Liver (tissue), 9 donors: Measurements from ENCODE around the gene DAGLA. TPM values are rescaled to one million over a fixed set of nuclear protein-coding genes. Genes with fewer than 3 reads are reported as not detected.

Experiments used
- DNase-seq: peaks from one replicate; pipeline ENCODE4 v3.0.0-alpha.2; 2017; ENCODE audit warnings: low spot score
- H3K27ac ChIP-seq, 2 donors: one replicate each; pipeline ENCODE4 v1.7.0; 2013; ENCODE audit warnings: inconsistent platforms in 2 of 2, low read length in 2 of 2, control low read depth in 1 of 2, low read depth in 1 of 2, mild to moderate bottlenecking in 1 of 2
- H3K27me3 ChIP-seq, 4 donors: one replicate each; pipeline versions ENCODE4 v1.6.1 to v1.7.0; 2013; ENCODE audit warnings: low read length in 3 of 4, inconsistent platforms in 1 of 4, mild to moderate bottlenecking in 1 of 4, moderate library complexity in 1 of 4; ENCODE audit not compliant: control insufficient read depth in 4 of 4, insufficient read depth in 4 of 4
- H3K36me3 ChIP-seq, 4 donors: one replicate each; pipeline versions ENCODE4 v1.6.1 to v1.7.0; 2013; ENCODE audit warnings: low read length in 3 of 4, mild to moderate bottlenecking in 3 of 4, low read depth in 1 of 4, moderate library complexity in 1 of 4; ENCODE audit not compliant: control insufficient read depth in 4 of 4, insufficient read depth in 3 of 4
- H3K4me1 ChIP-seq, 4 donors: one replicate each; pipeline versions ENCODE4 v1.6.1 to v1.7.0; 2013; ENCODE audit warnings: low read length in 3 of 4, mild to moderate bottlenecking in 3 of 4, moderate library complexity in 1 of 4; ENCODE audit not compliant: control insufficient read depth in 4 of 4, insufficient read depth in 4 of 4
- H3K4me3 ChIP-seq, 3 donors: one replicate each; pipeline versions ENCODE4 v1.6.1 to v1.7.0; 2013; ENCODE audit warnings: low read length in 3 of 3, control low read depth in 1 of 3, low read depth in 1 of 3, mild to moderate bottlenecking in 1 of 3
- H3K9ac ChIP-seq, 2 donors: one replicate each; pipeline ENCODE4 v1.7.0; 2013; ENCODE audit warnings: low read length in 2 of 2, mild to moderate bottlenecking in 2 of 2, moderate library complexity in 2 of 2, control low read depth in 1 of 2, low read depth in 1 of 2
- H3K9me3 ChIP-seq, 4 donors: one replicate each; pipeline versions ENCODE4 v1.6.1 to v1.7.0; 2013; ENCODE audit warnings: low read length in 3 of 4; ENCODE audit not compliant: control insufficient read depth in 4 of 4
- ATF3 ChIP-seq: IDR thresholded peaks from 2 replicates; pipeline ENCODE4 v1.6.1; 2016; ENCODE audit warnings: antibody characterized with exemption
- CTCF ChIP-seq: fragments of 150-350 bp; IDR thresholded peaks from 2 replicates; pipeline ENCODE4 v1.5.1; 2017; ENCODE audit warnings: improper control_type of control experiment, low read depth, low read length; ENCODE audit not compliant: missing input control
- EGR1 ChIP-seq, 2 donors: IDR thresholded peaks; 2 replicates each; pipeline ENCODE4 v1.6.1; 2016 to 2018; ENCODE audit warnings: antibody characterized with exemption in 2 of 2, low read depth in 2 of 2
- FOXA1 ChIP-seq: IDR thresholded peaks from 2 replicates; pipeline ENCODE4 v1.6.1; 2016; ENCODE audit warnings: antibody characterized with exemption
- FOXA2 ChIP-seq: IDR thresholded peaks from 2 replicates; pipeline ENCODE4 v1.6.1; 2016; ENCODE audit warnings: antibody characterized with exemption
- GABPA ChIP-seq, 2 donors: IDR thresholded peaks in 1 of 2; conservative IDR thresholded peaks in 1 of 2; 2 replicates each; pipeline ENCODE4 v1.6.1; 2016; ENCODE audit warnings: antibody characterized with exemption in 2 of 2, mild to moderate bottlenecking in 1 of 2, moderate library complexity in 1 of 2
- HNF4A ChIP-seq, 2 donors: conservative IDR thresholded peaks; 2 replicates each; pipeline ENCODE4 v1.6.1; 2016; ENCODE audit warnings: antibody characterized with exemption in 2 of 2, mild to moderate bottlenecking in 2 of 2
- HNF4G ChIP-seq: IDR thresholded peaks from 2 replicates; pipeline ENCODE4 v1.6.1; 2016; ENCODE audit warnings: antibody characterized with exemption
- JUND ChIP-seq, 2 donors: IDR thresholded peaks; 2 replicates each; pipeline ENCODE4 v1.6.1; 2016; ENCODE audit warnings: antibody characterized with exemption in 2 of 2
- NR2F2 ChIP-seq: IDR thresholded peaks from 2 replicates; pipeline ENCODE4 v1.6.1; 2016; ENCODE audit warnings: antibody characterized with exemption
- RAD21 ChIP-seq, 2 donors: IDR thresholded peaks; 2 replicates each; pipeline ENCODE4 v1.6.1; 2016; ENCODE audit warnings: antibody characterized with exemption in 2 of 2, mild to moderate bottlenecking in 2 of 2
- REST ChIP-seq: IDR thresholded peaks from 2 replicates; pipeline ENCODE4 v1.6.1; 2016; ENCODE audit warnings: antibody characterized with exemption, mild to moderate bottlenecking
- RXRA ChIP-seq, 2 donors: IDR thresholded peaks; 2 replicates each; pipeline ENCODE4 v1.6.1; 2017 to 2018; ENCODE audit warnings: antibody characterized with exemption in 2 of 2, mild to moderate bottlenecking in 1 of 2
- SP1 ChIP-seq: IDR thresholded peaks from 2 replicates; pipeline ENCODE4 v1.6.1; 2018; ENCODE audit warnings: antibody characterized with exemption, mild to moderate bottlenecking
- TAF1 ChIP-seq: conservative IDR thresholded peaks from 2 replicates; pipeline ENCODE4 v1.6.1; 2016; ENCODE audit warnings: antibody characterized with exemption, mild to moderate bottlenecking
- YY1 ChIP-seq: IDR thresholded peaks from 2 replicates; pipeline ENCODE4 v1.6.1; 2016; ENCODE audit warnings: antibody characterized with exemption, mild to moderate bottlenecking
- ZBTB33 ChIP-seq: IDR thresholded peaks from 2 replicates; pipeline ENCODE4 v1.6.1; 2016; ENCODE audit warnings: antibody characterized with exemption
- WGBS: extraction: QIAGEN DNeasy Blood & Tissue Kit; methylation state at CpG from one replicate; pipeline ENCODE4 v1.1.7; 2013; 5-methylcytosine and 5-hydroxymethylcytosine counted together
- polyA plus RNA-seq, 2 donors: library from polyadenylated mRNA; stranded (reverse) in 1 of 2; unstranded in 1 of 2; fragments of 200-250 nt in 1 of 2; fragments of >200 nt in 1 of 2; fragmentation: Nextera tagmentation in 1 of 2; extraction: Ambion mirVana in 1 of 2; gene quantifications; one replicate each; pipeline versions ENCODE4 v1.2.1 to v1.2.3, GENCODE V29; 2013 to 2015
- total RNA-seq, 2 donors: library from RNA; depleted of rRNA; stranded (reverse); fragments of >200 nt; gene quantifications; one replicate each; pipeline ENCODE4 v1.2.3, GENCODE V29; 2014
- TF ChIP-seq, protein P1 (sequence below): IDR thresholded peaks from 2 replicates; pipeline ENCODE4 v1.6.1; 2016; ENCODE audit warnings: antibody characterized with exemption
- donor health status: healthy.
- donor health status: healthy.
- donor health status: healthy.
- donor health status: healthy.
- donor health status: healthy.

Gene DAGLA
- total and polyA plus RNA-seq, 4 donors, result 0.13 to 0.84 (median 0.60) TPM

GRCh38 chr11:61683961-61684869 is 4.0 kb downstream of the DAGLA start:
- H3K27me3 ChIP-seq, result peaks cover 0 to 4% (median 1%) of the 10 kb centered on the region in 4 donors
- DNase-seq, result no peak
- H3K36me3 ChIP-seq, result no peaks in the 10 kb centered on the region
- no peaks in the 10 kb centered on the region for H3K9me3 ChIP-seq
- no peak overlapping the region for H3K9ac ChIP-seq
- peaks cover 0 to 14% (median 4%) of the 10 kb centered on the region in 4 donors for H3K4me1 ChIP-seq
- H3K4me3 ChIP-seq, result no peak overlapping the region
- no peak overlapping the region for H3K27ac ChIP-seq
- WGBS, result 67% methylated on average over 27 of the region's 27 CpGs
- TF ChIP-seq, protein P1, sequence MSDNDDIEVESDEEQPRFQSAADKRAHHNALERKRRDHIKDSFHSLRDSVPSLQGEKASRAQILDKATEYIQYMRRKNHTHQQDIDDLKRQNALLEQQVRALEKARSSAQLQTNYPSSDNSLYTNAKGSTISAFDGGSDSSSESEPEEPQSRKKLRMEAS, result no peak
- TF ChIP-seq FOXA2, result no peak
- TF ChIP-seq ATF3, result no peak
- TF ChIP-seq SP1, result no peak
- TF ChIP-seq TAF1, result no peak
- no peak for TF ChIP-seq YY1
- TF ChIP-seq RXRA (IDR thresholded peaks at IDR 0.05), result no peak
- TF ChIP-seq GABPA (IDR thresholded peaks at IDR 0.05 in 1 of 2, conservative IDR thresholded peaks at IDR 0.05 in 1 of 2), result no peak
- TF ChIP-seq JUND (IDR thresholded peaks at IDR 0.05), result no peak
- no peak for TF ChIP-seq NR2F2
- no peak for TF ChIP-seq HNF4G
- no peak for TF ChIP-seq HNF4A (conservative IDR thresholded peaks at IDR 0.05)
- TF ChIP-seq RAD21 (IDR thresholded peaks at IDR 0.05), result no peak
- no peak for TF ChIP-seq CTCF
- no peak for TF ChIP-seq EGR1 (IDR thresholded peaks at IDR 0.05; ENCODE audit: low read depth in 2 of 2)
- TF ChIP-seq FOXA1, result no peak
- TF ChIP-seq REST, result no peak
- no peak for TF ChIP-seq ZBTB33
